K562 (cell line): ENCODE data around the gene PYCR2. TPM values are rescaled to one million over a fixed set of nuclear protein-coding genes. Genes with fewer than 3 reads are reported as not detected.

Experiments
- ARNT ChIP-seq, 2 experiments: fragments of 450-650 bp; IDR thresholded peaks; 2 replicates each; pipeline ENCODE4 v1.6.1; 2016; ENCODE audit warnings: mild to moderate bottlenecking in 1 of 2
- CBX1 ChIP-seq: sonication (generic); IDR thresholded peaks from 2 replicates; pipeline ENCODE4 v1.6.1; 2016; ENCODE audit warnings: antibody characterized with exemption, low read depth, mild to moderate bottlenecking
- CTCF ChIP-seq, 3 experiments: IDR thresholded peaks in 2 of 3; conservative IDR thresholded peaks in 1 of 3; 2 replicates each; pipeline ENCODE4 v1.5.1; 2011 to 2012; ENCODE audit warnings: low read length in 3 of 3, mild to moderate bottlenecking in 3 of 3, control low read depth in 2 of 3, improper control_type of control experiment in 1 of 3, inconsistent platforms in 1 of 3, low read depth in 1 of 3, mixed read lengths in 1 of 3, moderate library complexity in 1 of 3; ENCODE audit not compliant: insufficient read depth in 2 of 3
- HDAC6 ChIP-seq: IDR thresholded peaks from 2 replicates; pipeline ENCODE4 v1.6.1; 2012; ENCODE audit warnings: low read depth, mild to moderate bottlenecking, control low read depth, inconsistent platforms, low read length, moderate library complexity
- KLF10 ChIP-seq: fragments of 250-450 bp; sonication (Bioruptor Pico); IDR thresholded peaks from 2 replicates; pipeline ENCODE4 v1.6.1; 2021; ENCODE audit warnings: matching md5 sums
- LCOR ChIP-seq: sonication (generic); formaldehyde crosslinking; IDR thresholded peaks from 2 replicates; pipeline ENCODE4 v1.8.0; 2022; ENCODE audit warnings: mild to moderate bottlenecking, missing genetic modification reagents
- NKRF ChIP-seq: fragments of 450-650 bp; IDR thresholded peaks from 2 replicates; pipeline ENCODE4 v1.6.1; 2016; ENCODE audit warnings: borderline replicate concordance
- NR2C1 ChIP-seq, 2 experiments: fragments of 450-650 bp; IDR thresholded peaks; 2 replicates each; pipeline ENCODE4 v1.6.1; 2017; ENCODE audit warnings: mild to moderate bottlenecking in 2 of 2, antibody characterized with exemption in 1 of 2, inconsistent platforms in 1 of 2, missing compliant biosample characterization in 1 of 2, missing genetic modification characterization in 1 of 2
- PPARD ChIP-seq: fragments of 250-450 bp; sonication (Bioruptor Pico); IDR thresholded peaks from 2 replicates; pipeline ENCODE4 v1.8.0; 2022; ENCODE audit warnings: inconsistent platforms, mild to moderate bottlenecking, moderate library complexity
- RERE ChIP-seq: sonication (generic); formaldehyde crosslinking; IDR thresholded peaks from 2 replicates; pipeline ENCODE4 v1.8.0; 2023; ENCODE audit warnings: missing genetic modification reagents, mild to moderate bottlenecking, borderline replicate concordance
- RFX7 ChIP-seq: fragments of 250-450 bp; sonication (Bioruptor Pico); IDR thresholded peaks from 2 replicates; pipeline ENCODE4 v1.5.1; 2021; ENCODE audit warnings: mild to moderate bottlenecking
- SAFB ChIP-seq: fragments of 200-400 bp; formaldehyde crosslinking; IDR thresholded peaks from 2 replicates; pipeline ENCODE4 v1.6.1; 2017; ENCODE audit warnings: low read depth, low read length, borderline replicate concordance
- SMARCC2 ChIP-seq: fragments of 450-650 bp; IDR thresholded peaks from 2 replicates; pipeline ENCODE4 v1.6.1; 2017; ENCODE audit warnings: antibody characterized with exemption, moderate library complexity, mild to moderate bottlenecking, low read depth
- TAF9B ChIP-seq: fragments of 450-650 bp; IDR thresholded peaks from 2 replicates; pipeline ENCODE4 v1.6.1; 2018; ENCODE audit warnings: mild to moderate bottlenecking; ENCODE audit not compliant: partially characterized antibody
- TARDBP ChIP-seq: fragments of 450-650 bp; IDR thresholded peaks from 2 replicates; pipeline ENCODE4 v1.6.1; 2016
- ZNF224 ChIP-seq: sonication (generic); formaldehyde crosslinking; IDR thresholded peaks from 2 replicates; pipeline ENCODE4 v1.8.0; 2022; ENCODE audit warnings: mild to moderate bottlenecking, missing genetic modification reagents
- polyA plus RNA-seq, 8 experiments: library from polyadenylated mRNA; depleted of rRNA in 4 of 8; stranded (reverse) in 5 of 8; unstranded in 3 of 8; fragments of >200 nt; fragmentation: Nextera tagmentation in 2 of 8; fragmentation: Illumina TruSeq in 1 of 8; extraction: Ambion mirVana in 2 of 8; extraction: Trizol in 1 of 8; gene quantifications; 2 replicates each; pipeline versions ENCODE4 v1.2.1 to v1.2.3, GENCODE V29; 2011 to 2014; ENCODE audit warnings: inconsistent platforms in 1 of 8, missing spikeins in 1 of 8
- total RNA-seq, 7 experiments: library from RNA; depleted of rRNA in 6 of 7; stranded (reverse); fragments of >200 nt in 6 of 7; fragmentation: Illumina TruSeq in 2 of 7; extraction: Trizol in 2 of 7; gene quantifications; 2 replicates each; pipeline versions ENCODE4 v1.2.1 to v1.2.3, GENCODE V29; 2011 to 2021; ENCODE audit warnings: low replicate concordance in 1 of 7

PYCR2 gene
- total and polyA plus RNA-seq, 9 of the 15 experiments (the other 6 are each of a cell fraction or from before 2014, with no cell fraction given): 5.5 to 219 (median 127) TPM

GRCh38 chr1:225923692-225924555 lies at the start of gene PYCR2 (continued):
- TF ChIP-seq RFX7 (CRISPR knock-in tag): no peak
- TF ChIP-seq NKRF: peak; percentile 94
- TF ChIP-seq ARNT (IDR thresholded peaks at IDR 0.05): no peak
- TF ChIP-seq KLF10 (CRISPR knock-in tag): no peak
- TF ChIP-seq CTCF (IDR thresholded peaks at IDR 0.05 in 2 of 3, conservative IDR thresholded peaks at IDR 0.05 in 1 of 3; ENCODE audit: insufficient read depth in 2 of 3, low read depth in 1 of 3, low read length in 3 of 3): peak; percentile 5 to 19 (median 10); a peak in 2 of 6 replicates
- no peak for TF ChIP-seq PPARD
- peak; percentile 63; the same call in 1 of the 2 replicates for TF ChIP-seq TARDBP
- TF ChIP-seq HDAC6: no peak
- no peak for TF ChIP-seq RERE (CRISPR knock-in tag)
- TF ChIP-seq TAF9B: peak; percentile 83
- peak; percentile 56; the same call in 1 of the 2 replicates for TF ChIP-seq CBX1
- no peak for TF ChIP-seq NR2C1 (IDR thresholded peaks at IDR 0.05)
- TF ChIP-seq NR2C1 (tag; IDR thresholded peaks at IDR 0.05): no peak
- TF ChIP-seq ZNF224 (CRISPR knock-in tag): no peak
- TF ChIP-seq SMARCC2: no peak
- peak; percentile 76; the same call in 1 of the 2 replicates for TF ChIP-seq LCOR (CRISPR knock-in tag)
- TF ChIP-seq SAFB: no peak
